ENCODE results near the gene PTPRN2. TPM values are rescaled to one million over a fixed set of nuclear protein-coding genes. Genes with fewer than 3 reads are reported as not detected.

PTPRN2 gene
- total RNA-seq, 8 experiments from 2014 or later = 0.10 to 19.7 (median 10.8) TPM; not detected in 1

- no peak overlapping the region for H3K4me3 ChIP-seq
- in situ Hi-C loops (cut with MboI; ENCODE audit: low pct_unique_long_range_greater_than_20kb in 2 of 9, low sequenced_read_pairs in 9 of 9, unreplicated experiment in 9 of 9) = no loop called here
- no peak overlapping the region for H3K27ac ChIP-seq
- ATAC-seq (replicated peaks in 6 of 8) = peak in 5 of 8 experiments; percentile 55 to 98 (median 80)
- peaks cover 13 to 14% of the 10 kb centered on the region in 2 donors for H3K4me1 ChIP-seq (replicated peaks in 1 of 2)
- WGBS, 10 experiments = 0 to 46% (median 33%) methylated on average over 1 to 6 of the region's 8 CpGs; no CpG with 5 or more reads in 3 of the 10 experiments
These were observed 20.4 kb downstream of the PTPRN2 start for GRCh38 chr7:158567153-158567603.

GRCh38 chr7:158564663-158565035 lies 23.0 kb downstream of the PTPRN2 start:
- no peak for ATAC-seq (replicated peaks in 6 of 8)
- H3K27ac ChIP-seq = no peak overlapping the region
- WGBS, 10 experiments = 0 to 87% (median 62%) methylated on average over 2 to 6 of the region's 7 CpGs; no CpG with 5 or more reads in 4 of the 10 experiments
- H3K4me3 ChIP-seq = no peak overlapping the region
- in situ Hi-C loops (cut with MboI; ENCODE audit: low pct_unique_long_range_greater_than_20kb in 2 of 9, low sequenced_read_pairs in 9 of 9, unreplicated experiment in 9 of 9) = no loop called here
- H3K4me1 ChIP-seq (replicated peaks in 1 of 2) = peaks cover 10 to 15% of the 10 kb centered on the region in 2 donors

GRCh38 chr7:158563911-158564662 lies 23.5 kb downstream of the PTPRN2 start:
- Histone ChIP-seq H3K27ac (no peak overlapping the region), H3K4me1 (replicated peaks in 1 of 2) (peaks cover 10 to 15% of the 10 kb centered on the region in 2 donors), H3K4me3 (no peak overlapping the region)
- in situ Hi-C loops (cut with MboI; ENCODE audit: low pct_unique_long_range_greater_than_20kb in 2 of 9, low sequenced_read_pairs in 9 of 9, unreplicated experiment in 9 of 9) = no loop called here
- no peak for ATAC-seq (replicated peaks in 6 of 8)
- 0 to 97% (median 52%) methylated on average over 1 to 6 of the region's 11 CpGs; no CpG with 5 or more reads in 2 of the 10 experiments for WGBS, 10 experiments

GRCh38 chr7:158563051-158563450 lies 24.6 kb downstream of the PTPRN2 start:
- WGBS, 10 experiments = 8 to 95% (median 57%) methylated on average over 1 to 8 of the region's 13 CpGs; no CpG with 5 or more reads in 3 of the 10 experiments
- peaks cover 10 to 15% of the 10 kb centered on the region in 2 donors for H3K4me1 ChIP-seq (replicated peaks in 1 of 2)
- peak overlapping the region in 1 of 2 donors; percentile 6 for H3K27ac ChIP-seq
- in situ Hi-C loops (cut with MboI; ENCODE audit: low pct_unique_long_range_greater_than_20kb in 2 of 9, low sequenced_read_pairs in 9 of 9, unreplicated experiment in 9 of 9) = no loop called here
- H3K4me3 ChIP-seq = no peak overlapping the region
- ATAC-seq (replicated peaks in 6 of 8) = no peak

GRCh38 chr7:158562517-158562916 lies 25.1 kb downstream of the PTPRN2 start:
- Histone ChIP-seq H3K4me1 (replicated peaks in 1 of 2) (peaks cover 10 to 15% of the 10 kb centered on the region in 2 donors), H3K27ac (peak overlapping the region in 1 of 2 donors; percentile 6), H3K4me3 (no peak overlapping the region)
- in situ Hi-C loops (cut with MboI; ENCODE audit: low pct_unique_long_range_greater_than_20kb in 2 of 9, low sequenced_read_pairs in 9 of 9, unreplicated experiment in 9 of 9) = no loop called here
- peak in 3 of 8 experiments; percentile 80 to 87 (median 85) for ATAC-seq (replicated peaks in 6 of 8)
- WGBS, 10 experiments = 0 to 80% (median 34%) methylated on average over 1 to 6 of the region's 6 CpGs

GRCh38 chr7:158561659-158562058 lies 26.0 kb downstream of the PTPRN2 start:
- no peak for ATAC-seq (replicated peaks in 6 of 8)
- in situ Hi-C loops (cut with MboI; ENCODE audit: low pct_unique_long_range_greater_than_20kb in 2 of 9, low sequenced_read_pairs in 9 of 9, unreplicated experiment in 9 of 9) = no loop called here
- no peak overlapping the region for H3K4me3 ChIP-seq
- peaks cover 10 to 12% of the 10 kb centered on the region in 2 donors for H3K4me1 ChIP-seq (replicated peaks in 1 of 2)
- no peak overlapping the region for H3K27ac ChIP-seq
- whole genome bisulfite sequencing, 10 experiments = 0 to 100% (median 74%) methylated on average over 2 to 4 of the region's 7 CpGs; no CpG with 5 or more reads in 7 of the 10 experiments

GRCh38 chr7:158560386-158560785 lies 27.2 kb downstream of the PTPRN2 start:
- H3K4me3 ChIP-seq = no peak overlapping the region
- in situ Hi-C loops (cut with MboI; ENCODE audit: low pct_unique_long_range_greater_than_20kb in 2 of 9, low sequenced_read_pairs in 9 of 9, unreplicated experiment in 9 of 9) = no loop called here
- no peak overlapping the region for H3K27ac ChIP-seq
- no peak for ATAC-seq (replicated peaks in 6 of 8)
- H3K4me1 ChIP-seq (replicated peaks in 1 of 2) = peaks cover 10 to 12% of the 10 kb centered on the region in 2 donors
- 0 to 100% (median 79%) methylated on average over 1 to 8 of the region's 12 CpGs; no CpG with 5 or more reads in 2 of the 10 experiments for WGBS, 10 experiments

GRCh38 chr7:158559356-158559755 lies 28.3 kb downstream of the PTPRN2 start:
- 0 to 100% (median 78%) methylated on average over 2 to 5 of the region's 6 CpGs; no CpG with 5 or more reads in 4 of the 10 experiments for WGBS, 10 experiments
- H3K4me3 ChIP-seq = no peak overlapping the region
- in situ Hi-C loops (cut with MboI; ENCODE audit: low pct_unique_long_range_greater_than_20kb in 2 of 9, low sequenced_read_pairs in 9 of 9, unreplicated experiment in 9 of 9) = no loop called here
- ATAC-seq (replicated peaks in 6 of 8) = no peak
- H3K4me1 ChIP-seq (replicated peaks in 1 of 2) = peaks cover 10 to 12% of the 10 kb centered on the region in 2 donors
- no peak overlapping the region for H3K27ac ChIP-seq

- Histone ChIP-seq H3K4me1 (replicated peaks in 1 of 2) (peaks cover 10 to 12% of the 10 kb centered on the region in 2 donors), H3K4me3 (no peak overlapping the region), H3K27ac (no peak overlapping the region)
- 0 to 72% (median 17%) methylated on average over 1 to 3 of the region's 3 CpGs; no CpG with 5 or more reads in 3 of the 10 experiments for WGBS, 10 experiments
- in situ Hi-C loops (cut with MboI; ENCODE audit: low pct_unique_long_range_greater_than_20kb in 2 of 9, low sequenced_read_pairs in 9 of 9, unreplicated experiment in 9 of 9) = no loop called here
- no peak for ATAC-seq (replicated peaks in 6 of 8)
These were observed 28.8 kb downstream of the PTPRN2 start for GRCh38 chr7:158558816-158559215.

GRCh38 chr7:158557441-158557755 lies 30.2 kb downstream of the PTPRN2 start:
- Histone ChIP-seq H3K4me1 (replicated peaks in 1 of 2) (peaks cover 3 to 4% of the 10 kb centered on the region in 2 donors), H3K27ac (no peak overlapping the region), H3K4me3 (no peak overlapping the region)
- in situ Hi-C loops (cut with MboI; ENCODE audit: low pct_unique_long_range_greater_than_20kb in 2 of 9, low sequenced_read_pairs in 9 of 9, unreplicated experiment in 9 of 9) = no loop called here
- WGBS, 10 experiments = 40 to 100% (median 91%) methylated on average over 1 to 9 of the region's 9 CpGs; no CpG with 5 or more reads in 4 of the 10 experiments
- no peak for ATAC-seq (replicated peaks in 6 of 8)

GRCh38 chr7:158556721-158557440 lies 30.7 kb downstream of the PTPRN2 start:
- Histone ChIP-seq H3K27ac (no peak overlapping the region), H3K4me1 (replicated peaks in 1 of 2) (no peaks in the 10 kb centered on the region), H3K4me3 (no peak overlapping the region)
- WGBS, 10 experiments = 96 to 100% (median 100%) methylated on average over 1 to 11 of the region's 69 CpGs; no CpG with 5 or more reads in 6 of the 10 experiments
- in situ Hi-C loops (cut with MboI; ENCODE audit: low pct_unique_long_range_greater_than_20kb in 2 of 9, low sequenced_read_pairs in 9 of 9, unreplicated experiment in 9 of 9) = no loop called here
- no peak for ATAC-seq (replicated peaks in 6 of 8)

GRCh38 chr7:158555034-158555520 lies 32.5 kb downstream of the PTPRN2 start:
- ATAC-seq (replicated peaks in 6 of 8) = no peak
- H3K27ac ChIP-seq = no peak overlapping the region
- H3K4me1 ChIP-seq (replicated peaks in 1 of 2) = no peaks in the 10 kb centered on the region
- 0 to 100% (median 83%) methylated on average over 1 to 14 of the region's 18 CpGs; no CpG with 5 or more reads in 3 of the 10 experiments for WGBS, 10 experiments
- in situ Hi-C loops (cut with MboI; ENCODE audit: low pct_unique_long_range_greater_than_20kb in 2 of 9, low sequenced_read_pairs in 9 of 9, unreplicated experiment in 9 of 9) = no loop called here
- no peak overlapping the region for H3K4me3 ChIP-seq

GRCh38 chr7:158550886-158551452 lies 36.7 kb downstream of the PTPRN2 start:
- no peak for ATAC-seq (replicated peaks in 6 of 8)
- 30 to 100% (median 64%) methylated on average over 1 to 8 of the region's 12 CpGs; no CpG with 5 or more reads in 3 of the 10 experiments for WGBS, 10 experiments
- no peaks in the 10 kb centered on the region for H3K4me1 ChIP-seq (replicated peaks in 1 of 2)
- in situ Hi-C loops (cut with MboI; ENCODE audit: low pct_unique_long_range_greater_than_20kb in 2 of 9, low sequenced_read_pairs in 9 of 9, unreplicated experiment in 9 of 9) = no loop called here
- no peak overlapping the region for H3K27ac ChIP-seq
- no peak overlapping the region for H3K4me3 ChIP-seq
